HepG2 (cell line): Measurements from ENCODE around the gene GRIA3. TPM values are rescaled to one million over a fixed set of nuclear protein-coding genes. Genes with fewer than 3 reads are reported as not detected.

Experiments used
- ATAC-seq: fragments of 200-7000 bp; cut with Tn5 transposase; 3 replicates; pipeline ENCODE4 v1.9.1; 2020; ENCODE audit warnings: mild to moderate bottlenecking, moderate library complexity
- BruUV-seq: library from RNA; stranded (reverse); fragments of 400-500 nt; replicated peaks from 2 replicates; lab custom pipeline; 2021; lab: Mats Ljungman, UMichigan
- CTCF ChIA-PET: fragments of 300-600 bp; formaldehyde crosslinking; extraction: SDS; loops from one replicate; lab custom pipeline; 2021; ENCODE audit warnings: low total read pairs, inconsistent platforms, low intra/inter-chr PET ratio; lab: Yijun Ruan, JAX
- POLR2A ChIA-PET: fragments of 350-600 bp; sonication (Branson Sonifier 250); formaldehyde crosslinking; loops from one replicate; lab custom pipeline; 2020; ENCODE audit warnings: antibody characterized with exemption, inconsistent platforms; lab: Yijun Ruan, JAX
- DNase-seq: peaks from one replicate; pipeline ENCODE4 v3.0.0-alpha.2; 2015; ENCODE audit warnings: low spot score
- FAIRE-seq: peaks from 3 replicates; lab custom pipeline; 2011; peaks lifted over from hg19 to GRCh38; lab: Jason Lieb, UNC
- H2AFZ ChIP-seq: one replicate; pipeline ENCODE4 v1.6.1; 2011; ENCODE audit warnings: low read length, inconsistent platforms
- H3K27ac ChIP-seq: fragments of 300-600 bp; 3 replicates; pipeline ENCODE4 v1.8.0; 2011; ENCODE audit warnings: mixed run types, mild to moderate bottlenecking, mixed read lengths, low read length, inconsistent platforms; ENCODE audit not compliant: insufficient read depth; ENCODE audit errors: extremely low read length
- H3K27me3 ChIP-seq, 2 experiments: fragments of 200-600 bp in 1 of 2; 2 replicates in 1 of 2; 3 replicates in 1 of 2; pipeline versions ENCODE4 v1.6.0 to v1.8.0; 2011; ENCODE audit warnings: low read length in 2 of 2, mild to moderate bottlenecking in 2 of 2, moderate library complexity in 2 of 2, inconsistent platforms in 1 of 2; ENCODE audit not compliant: insufficient read depth in 2 of 2, control insufficient read depth in 1 of 2
- H3K36me3 ChIP-seq, 2 experiments: fragments of 200-600 bp in 1 of 2; replicated peaks in 1 of 2; 2 replicates in 1 of 2; 3 replicates in 1 of 2; pipeline versions ENCODE4 v1.5.1 to v1.8.0; 2011; ENCODE audit warnings: low read length in 2 of 2, inconsistent platforms in 1 of 2; ENCODE audit not compliant: insufficient read depth in 2 of 2, control insufficient read depth in 1 of 2
- H3K4me1 ChIP-seq: 2 replicates; pipeline ENCODE4 v1.5.1; 2012; ENCODE audit warnings: low read length, inconsistent platforms; ENCODE audit not compliant: insufficient read depth
- H3K4me2 ChIP-seq: 2 replicates; pipeline ENCODE4 v1.6.0; 2011; ENCODE audit warnings: low read depth, low read length, inconsistent platforms
- H3K4me3 ChIP-seq, 3 experiments: fragments of 200-600 bp in 1 of 3; sonication (generic), shearing (Covaris generic) in 1 of 3; replicated peaks in 1 of 3; 2 replicates each; pipeline ENCODE4 v1.5.1; 2011 to 2016; ENCODE audit warnings: low read length in 3 of 3, inconsistent platforms in 2 of 3, low read depth in 2 of 3, mild to moderate bottlenecking in 2 of 3, control low read depth in 1 of 3, mixed read lengths in 1 of 3; ENCODE audit not compliant: insufficient read depth in 1 of 3
- H3K79me2 ChIP-seq: one replicate; pipeline ENCODE4 v1.6.1; 2011; ENCODE audit warnings: low read length, inconsistent platforms; ENCODE audit not compliant: insufficient read depth
- H3K9ac ChIP-seq: 2 replicates; pipeline ENCODE4 v1.6.0; 2011; ENCODE audit warnings: mild to moderate bottlenecking, low read depth, low read length, inconsistent platforms; ENCODE audit not compliant: insufficient read depth
- H3K9me3 ChIP-seq: 2 replicates; pipeline ENCODE4 v1.5.1; 2012; ENCODE audit warnings: mild to moderate bottlenecking, low read length
- H4K20me1 ChIP-seq: 2 replicates; pipeline ENCODE4 v1.6.0; 2011; ENCODE audit warnings: inconsistent platforms, mild to moderate bottlenecking, low read length, moderate library complexity; ENCODE audit not compliant: insufficient read depth
- AGO1 ChIP-seq: fragments of 200-400 bp; formaldehyde crosslinking; IDR thresholded peaks from 2 replicates; pipeline ENCODE4 v1.6.1; 2017; ENCODE audit warnings: mild to moderate bottlenecking, low read depth, low read length, moderate library complexity; ENCODE audit not compliant: poor library complexity, severe bottlenecking
- HDAC6 ChIP-seq: fragments of 200-600 bp; sonication (generic); IDR thresholded peaks from 2 replicates; pipeline ENCODE4 v1.7.0; 2017; ENCODE audit warnings: mild to moderate bottlenecking, antibody characterized with exemption, low read length, low read depth
- MLLT10 ChIP-seq: sonication (generic); formaldehyde crosslinking; IDR thresholded peaks from 2 replicates; pipeline ENCODE4 v1.4.0; 2020; ENCODE audit warnings: missing genetic modification reagents
- PRMT3 ChIP-seq: sonication (generic); formaldehyde crosslinking; IDR thresholded peaks from 2 replicates; pipeline ENCODE4 v1.8.1; 2022; ENCODE audit warnings: low read depth, mild to moderate bottlenecking, moderate library complexity, missing genetic modification reagents, borderline replicate concordance
- RBM39 ChIP-seq: fragments of 200-400 bp; formaldehyde crosslinking; IDR thresholded peaks from one replicate; pipeline ENCODE4 v1.6.1; 2018; ENCODE audit warnings: antibody characterized with exemption, mild to moderate bottlenecking, low read depth, low read length; ENCODE audit not compliant: poor library complexity, severe bottlenecking
- RFX1 ChIP-seq: fragments of 450-650 bp; IDR thresholded peaks from 2 replicates; pipeline ENCODE4 v1.6.1; 2017
- SP1 ChIP-seq, 2 experiments: fragments of 450-650 bp in 1 of 2; sonication (generic) in 1 of 2; formaldehyde crosslinking in 1 of 2; IDR thresholded peaks; 2 replicates each; pipeline versions ENCODE4 v1.4.0 to v1.6.1; 2016 to 2020; ENCODE audit warnings: missing genetic modification reagents in 1 of 2
- TBP ChIP-seq: sonication (generic); formaldehyde crosslinking; IDR thresholded peaks from 2 replicates; pipeline ENCODE4 v1.5.0; 2020; ENCODE audit warnings: missing genetic modification reagents
- TOE1 ChIP-seq: sonication (generic); formaldehyde crosslinking; IDR thresholded peaks from 2 replicates; pipeline ENCODE4 v1.4.0; 2020; ENCODE audit warnings: mild to moderate bottlenecking, missing genetic modification reagents
- TRIM24 ChIP-seq: sonication (generic); formaldehyde crosslinking; IDR thresholded peaks from 2 replicates; pipeline ENCODE4 v1.8.0; 2022; ENCODE audit warnings: mild to moderate bottlenecking, missing genetic modification reagents
- ZNF138 ChIP-seq: sonication (generic); formaldehyde crosslinking; IDR thresholded peaks from 2 replicates; pipeline ENCODE4 v1.5.0; 2020; ENCODE audit warnings: mild to moderate bottlenecking, low read depth, missing genetic modification reagents
- ZNF3 ChIP-seq: IDR thresholded peaks from 2 replicates; pipeline ENCODE4 v1.7.0; 2017; ENCODE audit warnings: inconsistent platforms
- ZNF484 ChIP-seq: sonication (generic); formaldehyde crosslinking; IDR thresholded peaks from 2 replicates; pipeline ENCODE4 v1.5.1; 2020; ENCODE audit warnings: mild to moderate bottlenecking, low read depth, missing genetic modification reagents, borderline replicate concordance
- ZNF709 ChIP-seq: sonication (generic); formaldehyde crosslinking; IDR thresholded peaks from 2 replicates; pipeline ENCODE4 v1.5.0; 2020; ENCODE audit warnings: mild to moderate bottlenecking, missing genetic modification reagents
- ZNF792 ChIP-seq: IDR thresholded peaks from 2 replicates; pipeline ENCODE4 v1.6.1; 2016
- WGBS: methylation state at CpG from one replicate; pipeline ENCODE4 v1.1.6; 2017; ENCODE audit warnings: low lambda C conversion rate; 5-methylcytosine and 5-hydroxymethylcytosine counted together
- in situ Hi-C: cut with HindIII; loops from 2 replicates; pipeline ENCODE4 v1.10.0; 2017; ENCODE audit warnings: low pct_unique_long_range_greater_than_20kb; ENCODE audit not compliant: extremely low pct_ligation_motif_present
- intact Hi-C: fragments of 100-400 bp; cut with micrococcal nuclease; formaldehyde crosslinking; loops from one replicate; pipeline ENCODE4 v1.10.0; 2022; ENCODE audit not compliant: unreplicated experiment
- polyA plus RNA-seq, 8 experiments: library from polyadenylated mRNA; depleted of rRNA in 3 of 8; stranded (reverse) in 7 of 8; unstranded in 1 of 8; fragments of >200 nt; fragmentation: Illumina TruSeq in 4 of 8; extraction: Trizol in 4 of 8; gene quantifications; 2 replicates each; pipeline versions ENCODE4 v1.2.1 to v1.2.3, GENCODE V29; 2011 to 2016; ENCODE audit warnings: low read depth in 4 of 8, missing spikeins in 1 of 8, mixed read lengths in 1 of 8; ENCODE audit not compliant: insufficient read depth in 1 of 8
- total RNA-seq, 5 experiments: library from RNA; depleted of rRNA; stranded (reverse); fragments of >200 nt; fragmentation: Illumina TruSeq; extraction: Trizol; gene quantifications; 2 replicates each; pipeline ENCODE4 v1.2.3, GENCODE V29; 2016; ENCODE audit warnings: low read depth in 1 of 5

GRIA3 gene
- total and polyA plus RNA-seq, 2 of the 13 experiments (the other 11 are each of a cell fraction or from before 2014, with no cell fraction given): not detected

DNA sequence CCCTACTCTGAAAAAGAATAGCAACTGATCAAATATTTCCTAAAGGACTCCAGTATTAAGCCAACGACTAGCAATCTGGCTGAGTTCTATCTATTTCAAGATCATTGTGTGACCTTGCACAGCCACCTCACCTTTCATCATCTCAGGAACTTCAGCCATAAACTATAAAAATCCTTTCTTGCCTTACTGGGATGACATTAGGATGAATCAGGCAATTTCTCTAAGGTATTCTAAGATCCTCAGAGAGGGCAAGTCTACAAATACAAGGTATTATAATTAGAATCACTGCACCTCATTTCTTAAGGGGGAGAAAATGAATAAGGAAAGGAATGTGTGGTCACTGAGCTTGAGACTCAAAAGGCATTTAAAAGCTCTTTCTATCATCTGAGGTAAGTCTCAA, 152.6 kb downstream of the GRIA3 start:
- Histone ChIP-seq H3K79me2 (no peaks in the 10 kb centered on the region), H3K4me3 (no peak overlapping the region), H3K27me3 (no peaks in the 10 kb centered on the region), H3K9ac (no peak overlapping the region), H3K4me2 (no peak overlapping the region), H3K27ac (no peak overlapping the region), H2AFZ (no peak overlapping the region)
- no peak for ATAC-seq
- in situ Hi-C loops: no loop called here
- DNase-seq: no peak
- 0% methylated on average over 1 of the region's 1 CpG for WGBS
- no peak for FAIRE-seq
- POLR2A ChIA-PET: no interaction called here
- CTCF ChIA-PET: no interaction called here
- no TSS peak for BruUV-seq
- no peak for TF ChIP-seq TBP
- no peak for TF ChIP-seq SP1 (IDR thresholded peaks at IDR 0.05)
- TF ChIP-seq SP1 (CRISPR knock-in tag; IDR thresholded peaks at IDR 0.05): no peak
- TF ChIP-seq ZNF484 (CRISPR knock-in tag): no peak
- no peak for TF ChIP-seq ZNF3 (CRISPR knock-in tag)
- TF ChIP-seq, all 625 proteins: peak for 0
- no peaks in the 10 kb centered on the region for H4K20me1 ChIP-seq
- H3K4me1 ChIP-seq: no peaks in the 10 kb centered on the region
- H3K9me3 ChIP-seq: no peaks in the 10 kb centered on the region
- no peaks in the 10 kb centered on the region for H3K36me3 ChIP-seq
- intact Hi-C loops: no loop called here

DNA sequence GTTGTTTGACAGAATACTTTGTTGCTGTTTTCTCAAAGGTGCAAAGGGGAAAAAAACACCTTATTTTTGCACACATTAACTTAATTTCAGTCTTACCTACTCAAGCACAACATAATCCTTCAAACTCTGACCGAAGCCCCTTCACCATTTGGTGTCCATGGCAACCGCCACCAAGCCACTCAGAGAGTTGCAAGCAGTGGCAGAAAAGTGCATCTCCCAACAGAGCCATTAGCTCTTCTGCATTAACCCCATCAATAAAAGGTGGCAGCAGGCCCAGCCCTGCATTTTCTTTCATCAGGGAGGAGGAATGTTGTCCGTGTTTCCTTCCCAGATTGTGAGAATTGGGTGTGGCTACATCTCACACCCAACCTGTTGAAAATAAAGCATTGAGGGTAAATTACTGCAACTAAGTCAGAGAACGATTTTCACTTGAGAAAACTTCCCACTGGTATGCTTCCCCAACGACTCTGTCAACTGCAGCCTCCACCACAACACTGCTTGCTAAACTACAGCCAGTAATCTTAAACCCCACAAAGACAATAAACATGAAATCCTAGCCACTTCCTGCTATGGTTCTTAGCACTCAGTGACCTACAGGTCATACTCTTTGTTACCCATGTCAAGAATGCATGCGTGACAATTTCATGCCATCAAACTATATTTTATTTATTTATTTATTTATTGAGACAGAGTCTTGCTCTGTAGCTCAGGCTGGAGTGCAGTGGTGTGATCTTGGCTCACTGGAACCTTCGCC, 154.0 kb downstream of the GRIA3 start:
- no peak for FAIRE-seq
- BruUV-seq: no TSS peak
- TF ChIP-seq TOE1 (CRISPR knock-in tag): no peak
- TF ChIP-seq HDAC6: no peak
- TF ChIP-seq PRMT3 (CRISPR knock-in tag): no peak
- no peak for TF ChIP-seq MLLT10 (CRISPR knock-in tag)
- TF ChIP-seq RBM39: no peak
- no peak for TF ChIP-seq TRIM24 (CRISPR knock-in tag)
- no peak for TF ChIP-seq ZNF138 (CRISPR knock-in tag)
- TF ChIP-seq ZNF709 (CRISPR knock-in tag): no peak
- TF ChIP-seq AGO1: no peak
- TF ChIP-seq RFX1: no peak
- TF ChIP-seq ZNF792 (CRISPR knock-in tag): no peak
- H2AFZ ChIP-seq: no peak overlapping the region
- no peaks in the 10 kb centered on the region for H3K36me3 ChIP-seq
- in situ Hi-C loops (no loop called here), intact Hi-C loops (no loop called here)
- no peaks in the 10 kb centered on the region for H3K4me1 ChIP-seq
- no peak for DNase-seq
- no peak for ATAC-seq
- no peak overlapping the region for H3K4me3 ChIP-seq
- H3K9me3 ChIP-seq: no peaks in the 10 kb centered on the region
- H3K4me2 ChIP-seq: no peak overlapping the region
- no peaks in the 10 kb centered on the region for H3K79me2 ChIP-seq
- WGBS: 18% methylated on average over 4 of the region's 7 CpGs
- no peaks in the 10 kb centered on the region for H3K27me3 ChIP-seq
- no peak overlapping the region for H3K9ac ChIP-seq
- ChIA-PET POLR2A (no interaction called here), CTCF (no interaction called here)
- H4K20me1 ChIP-seq: no peaks in the 10 kb centered on the region
- no peak overlapping the region for H3K27ac ChIP-seq
